ENCODE results near the gene FUT7. TPM values are rescaled to one million over a fixed set of nuclear protein-coding genes. Genes with fewer than 3 reads are reported as not detected.

FUT7 gene
- total RNA-seq, 1 experiment from 2014 or later: 0.12 TPM

- peaks cover 5% of the 10 kb centered on the region for H3K36me3 Mint-ChIP-seq (ENCODE audit: insufficient read depth, unreplicated experiment)
These were observed 5.5 kb downstream of the FUT7 start for GRCh38 chr9:137026384-137026783.

GRCh38 chr9:137025517-137025966 is 6.3 kb downstream of the FUT7 start:
- Mint-ChIP-seq H3K27me3 (ENCODE audit: insufficient read depth, unreplicated experiment) (no peaks in the 10 kb centered on the region), H3K9me3 (ENCODE audit: unreplicated experiment) (no peaks in the 10 kb centered on the region), H3K36me3 (ENCODE audit: insufficient read depth, unreplicated experiment) (peaks cover 5% of the 10 kb centered on the region), H3K4me1 (ENCODE audit: insufficient read depth, unreplicated experiment) (peaks cover 8% of the 10 kb centered on the region), H3K27ac (ENCODE audit: low read depth, unreplicated experiment) (no peak overlapping the region), H3K4me3 (ENCODE audit: unreplicated experiment) (no peak overlapping the region)
- ChIA-PET CTCF (interaction anchor here (0.5 to 8.1 kb wide), 8 partner anchors 10 to 558 kb away, joined by 3 to 85 read pairs (median 4); partner anchors contain the start of gene SAPCD2), POLR2A (interaction anchor here (0.7 to 0.9 kb wide), 2 partner anchors 10 to 82 kb away, joined by 3 to 4 read pairs; partner anchors contain the start of gene FBXW5)
- intact Hi-C loops (cut with micrococcal nuclease): no loop called here
- no peak for DNase-seq (ENCODE audit: unreplicated experiment)
- no peak for TF ChIP-seq CTCF (IDR thresholded peaks at IDR 0.05; ENCODE audit: unreplicated experiment)
- no TSS peak for BruUV-seq (replicated peaks)

More at GRCh38 chr9:137026384-137026783, 5.5 kb downstream of the FUT7 start:
- Mint-ChIP-seq H3K27me3 (ENCODE audit: insufficient read depth, unreplicated experiment) (no peaks in the 10 kb centered on the region), H3K4me1 (ENCODE audit: insufficient read depth, unreplicated experiment) (peaks cover 8% of the 10 kb centered on the region), H3K4me3 (ENCODE audit: unreplicated experiment) (no peak overlapping the region), H3K9me3 (ENCODE audit: unreplicated experiment) (no peaks in the 10 kb centered on the region), H3K27ac (ENCODE audit: low read depth, unreplicated experiment) (no peak overlapping the region)
- no peak for TF ChIP-seq CTCF (IDR thresholded peaks at IDR 0.05; ENCODE audit: unreplicated experiment)
- no TSS peak for BruUV-seq (replicated peaks)
- ChIA-PET CTCF (interaction anchor here (0.6 to 8.1 kb wide), 9 partner anchors 9 to 1163 kb away, joined by 3 to 85 read pairs (median 4); partner anchors contain the start of gene SAPCD2), POLR2A (interaction anchor here (1.0 to 1.3 kb wide), 3 partner anchors 9 to 226 kb away, joined by 3 to 6 read pairs (median 4); partner anchors contain the start of gene TPRN)
- intact Hi-C loops (cut with micrococcal nuclease): no loop called here
- DNase-seq (ENCODE audit: unreplicated experiment): no peak

GRCh38 chr9:137023583-137023991 is 8.3 kb downstream of the FUT7 start:
- Mint-ChIP-seq H3K4me1 (ENCODE audit: insufficient read depth, unreplicated experiment) (no peaks in the 10 kb centered on the region), H3K36me3 (ENCODE audit: insufficient read depth, unreplicated experiment) (peaks cover 3% of the 10 kb centered on the region), H3K4me3 (ENCODE audit: unreplicated experiment) (no peak overlapping the region), H3K27ac (ENCODE audit: low read depth, unreplicated experiment) (no peak overlapping the region), H3K27me3 (ENCODE audit: insufficient read depth, unreplicated experiment) (no peaks in the 10 kb centered on the region), H3K9me3 (ENCODE audit: unreplicated experiment) (no peaks in the 10 kb centered on the region)
- CTCF ChIA-PET: no interaction called here
- no peak for TF ChIP-seq CTCF (IDR thresholded peaks at IDR 0.05; ENCODE audit: unreplicated experiment)
- no peak for DNase-seq (ENCODE audit: unreplicated experiment)
- BruUV-seq (replicated peaks): no TSS peak
- POLR2A ChIA-PET: interaction anchor here (0.7 kb wide), 1 partner anchor 55 kb away, joined by 3 read pairs; no protein-coding TSS in a partner anchor
- intact Hi-C loops (cut with micrococcal nuclease): no loop called here

- Mint-ChIP-seq H3K4me1 (ENCODE audit: insufficient read depth, unreplicated experiment) (no peaks in the 10 kb centered on the region), H3K4me3 (ENCODE audit: unreplicated experiment) (no peak overlapping the region), H3K9me3 (ENCODE audit: unreplicated experiment) (no peaks in the 10 kb centered on the region), H3K36me3 (ENCODE audit: insufficient read depth, unreplicated experiment) (no peaks in the 10 kb centered on the region), H3K27me3 (ENCODE audit: insufficient read depth, unreplicated experiment) (no peaks in the 10 kb centered on the region), H3K27ac (ENCODE audit: low read depth, unreplicated experiment) (no peak overlapping the region)
- no peak for TF ChIP-seq CTCF (IDR thresholded peaks at IDR 0.05; ENCODE audit: unreplicated experiment)
- ChIA-PET POLR2A (interaction anchor here (0.7 kb wide), 1 partner anchor 54 kb away, joined by 3 read pairs; no protein-coding TSS in a partner anchor), CTCF (no interaction called here)
- BruUV-seq (replicated peaks): no TSS peak
- no peak for DNase-seq (ENCODE audit: unreplicated experiment)
- intact Hi-C loops (cut with micrococcal nuclease): no loop called here
These were observed 8.7 kb downstream of the FUT7 start for GRCh38 chr9:137023157-137023556.
